ENCODE results near the gene PDGFC. TPM values are rescaled to one million over a fixed set of nuclear protein-coding genes. Genes with fewer than 3 reads are reported as not detected.

The PDGFC gene
- total and polyA plus RNA-seq, 2 of the 13 experiments (the other 11 are each of a cell fraction or from before 2014, with no cell fraction given): 4.6 to 9.1 TPM

- TF ChIP-seq ZNF552 (CRISPR knock-in tag; IDR thresholded peaks at IDR 0.05; ENCODE audit: borderline replicate concordance) (no peak), ZBED4 (CRISPR knock-in tag; IDR thresholded peaks at IDR 0.05; ENCODE audit: borderline replicate concordance) (no peak), POLR2AphosphoS5 (IDR thresholded peaks at IDR 0.05; ENCODE audit: low read depth, low read length) (no peak), AFF4 (CRISPR knock-in tag; IDR thresholded peaks at IDR 0.05) (no peak), ZSCAN21 (CRISPR knock-in tag; IDR thresholded peaks at IDR 0.05; ENCODE audit: borderline replicate concordance) (no peak), PATZ1 (CRISPR knock-in tag; IDR thresholded peaks at IDR 0.05) (no peak), TAF1 (CRISPR knock-in tag; IDR thresholded peaks at IDR 0.05) (no peak), ZFP41 (CRISPR knock-in tag; IDR thresholded peaks at IDR 0.05; ENCODE audit: borderline replicate concordance) (no peak), BRCA1 (CRISPR knock-in tag; IDR thresholded peaks at IDR 0.05) (no peak), ZFP36 (IDR thresholded peaks at IDR 0.05; ENCODE audit: borderline replicate concordance, low read depth, low read length, partially characterized antibody) (no peak), HOXA9 (CRISPR knock-in tag; IDR thresholded peaks at IDR 0.05; ENCODE audit: borderline replicate concordance) (no peak), HMGXB4 (CRISPR knock-in tag; IDR thresholded peaks at IDR 0.05; ENCODE audit: borderline replicate concordance in 1 of 2, low read depth in 1 of 2) (no peak), DBP (CRISPR knock-in tag; IDR thresholded peaks at IDR 0.05; ENCODE audit: not compliant biosample characterization) (no peak)
These were observed 29.6 kb downstream of the PDGFC start (continued) for GRCh38 chr4:156941940-156942548.

Measured in HepG2 (cell line).